NCI-H2227 treated with DMSO at 0.1 percent for 48 hours (cell line): ENCODE data around the gene GSTM1.
"Not testable (repeated sequence)": the region's sequence is repeated elsewhere in the genome, so short reads cannot be mapped to it uniquely, and the experiment has no call there.

ENCODE experiments used
- DNase-seq: peaks from one replicate; lab custom pipeline; 2025; lab: John Stamatoyannopoulos, UW

Gene GSTM1

DNA sequence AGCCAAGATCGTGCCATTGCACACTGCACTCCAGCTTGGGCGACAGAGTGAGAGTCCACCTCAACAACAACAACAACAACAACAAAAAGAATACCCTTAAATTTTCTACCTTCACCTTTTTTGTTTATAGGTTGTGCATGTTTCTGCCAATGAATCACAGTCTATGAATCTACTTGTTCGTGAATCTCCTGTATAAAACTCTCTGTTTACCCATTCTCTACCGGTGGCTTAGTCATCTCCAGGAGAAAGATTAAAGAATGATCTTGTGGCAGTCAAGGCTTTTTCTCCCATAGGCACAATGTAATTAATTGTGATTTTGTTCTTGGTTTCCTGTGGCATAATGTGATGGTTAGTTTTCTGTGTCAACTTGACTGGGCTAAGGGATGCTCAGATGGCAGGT is 10.2 kb downstream of the GSTM1 start:
- not testable (repeated sequence) for DNase-seq

DNA sequence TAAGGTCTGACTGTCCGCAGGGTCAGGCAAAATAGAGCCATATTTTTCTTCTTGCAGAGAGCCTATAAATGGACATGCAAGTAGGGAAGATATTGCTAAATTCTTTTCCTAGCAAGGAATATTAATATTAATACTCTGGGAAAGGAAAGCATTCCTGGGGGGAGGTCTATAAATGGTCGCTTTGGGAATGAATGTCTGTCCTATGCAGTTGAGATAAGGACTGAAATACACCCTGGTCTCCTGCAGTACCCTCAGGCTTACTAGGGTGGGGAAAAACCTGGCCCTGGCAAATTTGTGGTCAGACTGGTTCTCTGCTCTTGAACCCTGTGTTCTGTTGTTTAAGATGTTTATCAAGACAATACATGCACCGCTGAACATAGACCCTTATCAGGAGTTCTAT is 15.3 kb downstream of the GSTM1 start:
- not testable (repeated sequence) for DNase-seq

DNA sequence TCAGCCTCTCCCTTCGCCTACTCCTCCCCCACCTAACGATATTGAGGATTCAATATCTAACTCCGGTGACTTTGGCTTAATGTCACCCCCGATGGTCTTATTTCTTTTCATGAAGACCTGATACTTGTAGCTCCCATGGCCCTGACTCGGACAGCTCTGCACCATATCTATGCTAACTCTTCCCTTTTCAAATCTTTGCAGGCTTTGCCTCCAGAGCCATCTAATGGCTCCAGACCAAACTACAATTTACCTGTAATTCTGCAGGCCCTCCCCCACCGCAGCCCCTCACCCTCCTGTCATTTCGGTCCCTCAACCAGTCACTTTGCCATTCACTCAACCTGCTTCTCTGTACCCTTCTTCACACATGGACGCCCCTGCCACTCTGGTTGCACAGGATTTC is 16.6 kb downstream of the GSTM1 start:
- no peak for DNase-seq

DNA sequence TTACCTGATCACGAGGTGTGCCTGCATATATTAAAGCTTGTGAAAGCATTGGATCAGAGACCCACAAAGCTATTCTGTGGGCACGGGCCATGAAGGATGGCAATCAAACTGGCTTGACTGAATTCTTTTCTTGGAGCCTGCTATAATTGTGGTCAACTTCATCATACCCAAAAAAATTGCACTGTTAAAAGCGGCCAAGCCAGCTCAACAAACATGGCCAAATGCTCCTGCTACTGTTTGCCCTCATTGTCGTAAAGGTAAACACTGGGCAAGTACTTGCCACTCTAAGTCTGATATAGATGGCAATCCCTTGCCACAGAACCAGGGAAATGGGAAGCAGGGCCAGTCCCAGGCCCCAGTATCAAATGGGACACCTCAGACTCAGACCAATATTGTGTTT is 17.8 kb downstream of the GSTM1 start:
- DNase-seq, result no peak

DNA sequence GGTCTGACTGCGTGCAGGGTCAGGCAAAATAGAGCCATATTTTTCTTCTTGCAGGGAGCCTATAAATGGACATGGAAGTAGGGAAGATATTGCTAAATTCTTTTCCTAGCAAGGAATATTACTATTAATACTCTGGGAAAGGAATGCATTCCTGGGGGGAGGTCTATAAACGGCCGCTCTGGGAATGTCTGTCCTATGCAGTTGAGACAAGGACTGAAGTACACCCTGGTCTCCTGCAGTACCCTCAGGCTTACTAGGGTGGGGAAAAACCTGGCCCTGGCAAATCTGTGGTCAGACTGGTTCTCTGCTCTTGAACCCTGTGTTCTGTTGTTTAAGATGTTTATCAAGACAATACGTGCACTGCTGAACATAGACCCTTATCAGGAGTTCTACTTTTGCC is 21.3 kb downstream of the GSTM1 start:
- not testable (repeated sequence) for DNase-seq

DNA sequence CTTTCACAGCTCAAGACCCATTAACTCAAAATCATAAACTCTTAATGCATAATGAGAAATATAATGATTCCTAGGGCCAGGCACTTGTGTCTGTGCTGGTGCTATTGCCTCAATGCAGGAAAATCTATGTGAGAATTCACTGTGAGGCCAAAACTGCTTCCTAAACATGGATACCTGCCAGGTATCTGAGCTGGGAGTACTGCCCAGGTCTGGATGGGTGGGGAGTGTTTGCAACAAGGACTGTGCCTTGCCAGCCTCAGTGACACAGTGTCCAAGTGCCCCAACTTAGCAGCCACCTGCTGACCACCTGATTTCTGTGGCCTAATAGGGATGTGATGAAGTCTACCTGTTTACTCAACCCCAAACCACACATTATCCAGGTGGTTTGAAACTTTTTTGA is 22.2 kb downstream of the GSTM1 start:
- not testable (repeated sequence) for DNase-seq

DNA sequence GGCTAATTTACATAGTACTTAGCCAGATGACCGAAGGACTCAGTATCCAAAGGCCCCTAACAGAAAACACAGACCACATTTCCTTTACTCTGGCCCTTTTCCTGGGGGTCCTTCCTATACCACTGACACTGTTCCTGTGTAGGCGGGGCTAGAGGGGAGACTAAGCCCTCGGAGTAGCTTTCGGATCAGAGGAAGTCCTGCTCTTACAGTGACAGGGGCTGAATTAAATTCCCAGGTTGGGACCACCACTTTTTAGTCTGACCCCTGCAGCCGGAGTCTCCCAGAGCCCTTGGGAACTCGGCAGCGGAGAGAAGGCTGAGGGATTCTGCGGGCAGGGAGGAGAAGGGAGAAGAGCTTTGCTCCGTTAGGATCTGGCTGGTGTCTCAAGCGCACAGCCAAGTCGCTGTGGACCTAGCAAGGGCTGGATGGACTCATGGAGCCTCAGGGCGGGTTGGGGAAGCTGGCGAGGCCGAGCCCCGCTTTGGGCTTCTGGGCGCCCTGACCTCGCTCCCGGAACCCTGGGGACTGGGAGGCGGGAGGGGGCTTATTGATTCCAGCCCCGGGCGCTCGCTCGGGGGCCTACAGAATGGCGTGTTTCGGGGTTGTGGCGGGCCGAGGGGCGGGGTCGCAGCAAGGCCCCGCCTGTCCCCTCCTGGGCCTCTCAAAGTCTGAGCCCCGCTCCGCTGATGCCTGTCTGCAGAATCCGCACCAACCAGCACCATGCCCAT is 24.1 kb downstream of the GSTM1 start, which contains the start of gene GSTM5:
TSS of gene GSTM5 (plus strand) at position 659 of the 728 bp plus-strand sequence. CDS start at position 721, 62 bp downstream.
- not testable (repeated sequence) for DNase-seq

DNA sequence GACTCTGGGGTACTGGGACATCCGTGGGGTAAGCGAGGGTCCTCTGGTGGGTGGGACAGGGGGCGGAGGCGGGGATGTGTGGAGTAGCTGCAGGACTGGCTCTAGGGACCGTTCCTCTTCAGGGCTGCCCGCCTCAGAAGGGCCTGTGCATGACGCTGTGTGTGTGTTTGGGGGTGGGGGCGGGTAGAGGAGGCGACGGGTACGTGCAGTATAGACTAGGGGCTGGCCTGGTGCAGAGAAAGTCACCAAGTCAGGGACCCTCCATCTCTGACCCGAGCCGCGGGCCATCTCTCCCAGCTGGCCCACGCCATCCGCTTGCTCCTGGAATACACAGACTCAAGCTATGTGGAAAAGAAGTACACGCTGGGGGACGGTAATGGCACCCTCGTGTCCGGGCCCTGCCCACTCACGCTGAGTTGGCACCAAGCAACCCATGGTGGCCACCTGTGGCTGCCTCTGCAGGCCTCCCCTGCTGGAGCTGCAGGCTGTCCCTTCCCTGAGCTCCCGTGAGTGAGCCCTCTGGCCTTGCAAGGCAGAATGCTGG is 24.8 kb downstream of the GSTM1 start:
- no peak for DNase-seq

DNA sequence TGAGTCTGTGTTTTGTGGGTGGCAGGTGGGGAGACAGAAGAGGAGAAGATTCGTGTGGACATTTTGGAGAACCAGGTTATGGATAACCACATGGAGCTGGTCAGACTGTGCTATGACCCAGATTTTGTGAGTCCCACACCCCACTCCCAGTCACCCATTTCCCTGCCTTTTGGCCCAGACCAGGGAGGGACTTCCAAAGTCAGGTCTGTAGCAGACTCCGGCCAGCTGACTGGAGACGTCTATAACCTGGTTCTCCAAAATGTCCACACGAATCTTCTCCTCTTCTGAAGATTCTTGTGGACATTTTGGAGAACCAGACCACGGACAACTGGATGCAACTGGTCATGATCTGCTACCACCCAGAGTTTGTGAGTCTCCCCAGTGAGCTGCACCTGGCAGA is 26.0 kb downstream of the GSTM1 start:
- DNase-seq, result no peak

DNA sequence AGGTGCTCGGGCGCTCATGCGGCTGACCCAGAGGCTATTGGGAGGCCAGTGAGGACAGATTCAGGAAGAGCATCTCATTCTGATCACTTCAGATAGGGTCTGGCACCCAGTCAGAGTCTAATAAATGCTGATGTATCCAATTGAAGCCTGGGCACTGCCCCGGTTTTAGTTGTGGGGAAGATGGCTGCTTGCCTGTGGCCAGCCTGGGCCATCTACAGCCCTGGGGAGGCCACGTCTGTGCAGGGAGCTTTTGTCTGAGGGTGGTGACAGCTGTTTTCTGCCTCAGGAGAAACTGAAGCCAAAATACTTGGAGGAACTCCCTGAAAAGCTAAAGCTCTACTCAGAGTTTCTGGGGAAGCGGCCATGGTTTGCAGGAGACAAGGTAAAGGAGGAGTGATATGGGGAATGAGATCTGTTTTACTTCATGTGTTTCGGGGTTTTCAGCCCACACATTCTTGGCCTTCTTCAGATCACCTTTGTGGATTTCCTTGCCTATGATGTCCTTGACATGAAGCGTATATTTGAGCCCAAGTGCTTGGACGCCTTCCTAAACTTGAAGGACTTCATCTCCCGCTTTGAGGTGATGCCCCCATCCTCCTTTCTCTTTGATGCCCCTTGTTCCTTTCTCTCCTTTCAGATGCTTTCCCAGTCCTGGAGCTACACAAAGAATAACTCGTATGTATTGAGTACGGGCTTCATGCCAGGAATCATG is 27.2 kb downstream of the GSTM1 start:
- no peak for DNase-seq

DNA sequence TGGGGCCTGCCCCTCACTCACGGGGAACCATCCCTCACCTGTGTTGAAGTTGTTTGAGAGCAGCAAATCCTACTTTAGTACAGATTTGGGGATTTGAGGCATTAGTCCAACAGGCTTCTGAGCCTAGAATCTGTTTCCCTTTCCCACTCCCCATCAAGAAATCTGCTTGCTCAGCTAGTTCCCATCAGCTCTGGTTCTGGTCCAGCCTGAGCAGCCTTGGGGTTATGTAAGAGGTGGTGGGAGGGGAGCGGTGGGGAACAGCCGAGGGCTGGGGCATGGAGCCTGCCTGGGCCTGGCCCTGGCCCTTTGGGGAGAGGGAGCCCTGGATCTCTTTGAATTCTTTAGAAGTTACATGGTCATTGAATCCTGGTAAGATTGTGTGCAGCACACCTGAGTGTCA is 28.5 kb downstream of the GSTM1 start:
- DNase-seq, result no peak

DNA sequence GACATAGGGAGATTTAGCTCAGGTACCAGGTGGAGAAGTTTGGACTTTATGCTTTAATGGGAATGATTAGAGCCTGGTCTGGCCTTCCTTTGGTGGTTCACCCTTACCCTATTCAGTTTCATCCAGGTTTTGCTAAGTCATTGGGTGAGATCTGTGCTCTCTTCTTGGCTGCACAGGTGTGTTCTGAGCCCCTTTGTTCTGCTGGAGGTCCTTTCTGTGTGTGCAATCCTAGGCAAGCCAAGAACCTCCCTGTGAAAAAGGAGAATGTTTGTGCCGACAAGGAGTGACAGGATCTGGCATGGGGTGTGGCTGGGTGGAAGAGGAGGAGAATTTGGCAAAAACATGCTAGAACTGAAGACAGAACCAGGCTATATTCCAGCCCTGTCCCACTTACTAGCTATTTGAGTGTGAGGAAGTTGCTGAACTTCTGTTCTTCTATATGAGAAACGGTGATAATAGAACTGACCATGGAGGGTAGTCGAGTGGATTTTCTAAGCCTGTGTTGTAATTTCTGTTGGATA is 29.0 kb downstream of the GSTM1 start:
- DNase-seq, result no peak

DNA sequence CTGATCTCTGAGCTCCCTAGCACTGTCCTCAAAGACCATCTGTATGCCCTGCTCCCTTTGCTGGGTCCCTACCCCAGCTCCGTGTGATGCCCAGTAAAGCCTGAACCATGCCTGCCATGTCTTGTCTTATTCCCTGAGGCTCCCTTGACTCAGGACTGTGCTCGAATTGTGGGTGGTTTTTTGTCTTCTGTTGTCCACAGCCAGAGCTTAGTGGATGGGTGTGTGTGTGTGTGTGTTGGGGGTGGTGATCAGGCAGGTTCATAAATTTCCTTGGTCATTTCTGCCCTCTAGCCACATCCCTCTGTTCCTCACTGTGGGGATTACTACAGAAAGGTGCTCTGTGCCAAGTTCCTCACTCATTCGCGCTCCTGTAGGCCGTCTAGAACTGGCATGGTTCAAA is 30.1 kb downstream of the GSTM1 start:
- no peak for DNase-seq

DNA sequence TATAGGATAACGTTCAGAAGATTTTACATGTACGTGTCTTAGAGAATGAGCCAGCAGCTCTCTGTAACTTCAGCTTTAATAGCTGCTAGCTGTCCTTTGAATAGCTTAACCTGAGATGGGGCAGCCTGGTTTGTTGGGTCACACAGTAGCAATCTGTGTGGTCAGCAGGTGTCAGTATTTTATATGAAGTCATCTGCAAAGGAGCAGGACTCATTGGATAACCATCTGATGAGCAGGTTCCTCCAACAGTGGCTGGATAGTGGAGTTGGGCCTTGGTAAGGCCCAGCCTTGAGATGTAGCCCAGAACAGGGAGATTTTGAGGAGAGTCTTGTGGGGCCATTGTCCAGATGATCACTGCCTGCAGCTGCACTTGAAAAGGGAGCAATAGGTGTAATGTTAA is 30.9 kb downstream of the GSTM1 start:
- DNase-seq, result no peak

DNA sequence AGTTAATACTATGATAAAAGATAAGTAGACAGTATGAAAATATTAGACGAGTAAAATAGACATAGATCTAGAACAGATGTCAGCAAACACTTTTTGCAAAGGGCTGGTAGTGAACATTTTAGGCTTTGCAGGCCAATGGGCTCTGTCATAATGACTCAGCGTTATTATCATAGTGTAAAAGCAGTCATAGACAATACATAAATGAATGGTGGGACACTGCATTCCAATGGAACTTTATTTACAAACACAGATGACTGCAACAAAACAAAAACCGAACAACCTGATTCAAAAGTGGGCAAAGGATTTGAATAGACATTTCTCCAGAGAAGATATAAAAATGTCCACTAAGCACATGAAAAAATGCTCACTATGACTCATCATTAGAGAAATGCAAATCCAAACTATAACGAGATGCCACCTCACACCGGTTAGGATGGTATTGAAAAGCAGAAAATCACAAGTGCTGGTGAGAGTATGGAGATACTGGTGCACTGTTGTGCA is 31.8 kb downstream of the GSTM1 start:
- DNase-seq, result no peak

DNA sequence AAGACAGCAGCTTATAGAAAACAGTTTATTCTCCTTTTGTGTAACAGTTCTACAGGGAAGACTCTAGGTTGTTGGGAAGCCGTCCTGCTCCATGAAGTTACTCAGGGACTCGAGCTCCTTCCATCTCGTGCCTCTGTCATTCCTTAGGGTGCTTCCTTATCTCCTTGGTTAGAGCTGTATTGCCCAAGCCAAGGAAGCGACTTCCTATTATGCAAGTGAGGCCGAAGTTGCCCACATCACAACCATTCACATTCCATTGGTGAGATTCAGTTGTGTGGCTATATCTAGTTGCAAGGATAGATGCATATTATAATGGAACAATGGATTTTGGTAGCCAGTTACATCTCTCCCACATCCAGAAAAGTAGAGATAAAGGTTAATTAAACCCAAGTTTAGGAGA is 33.4 kb downstream of the GSTM1 start:
- no peak for DNase-seq

DNA sequence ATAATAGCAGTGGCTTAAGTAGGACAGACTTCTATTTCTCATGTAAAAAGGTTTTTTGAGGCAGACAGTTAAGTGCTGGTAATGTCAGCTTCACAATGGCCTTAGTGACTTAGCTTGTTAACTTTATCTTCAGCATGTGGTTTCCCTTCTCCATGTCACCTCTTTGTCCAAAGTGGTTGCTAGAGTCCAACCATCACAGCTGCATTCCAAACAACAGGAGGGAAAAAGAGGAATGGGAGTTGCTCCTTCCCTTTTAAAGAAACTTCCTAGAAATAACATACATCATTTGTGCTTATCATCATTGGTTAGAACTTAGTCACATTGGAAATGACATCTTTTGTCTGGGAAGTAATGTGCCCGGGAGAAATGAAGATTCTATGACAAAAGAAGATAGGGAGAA is 34.4 kb downstream of the GSTM1 start:
- DNase-seq, result no peak

DNA sequence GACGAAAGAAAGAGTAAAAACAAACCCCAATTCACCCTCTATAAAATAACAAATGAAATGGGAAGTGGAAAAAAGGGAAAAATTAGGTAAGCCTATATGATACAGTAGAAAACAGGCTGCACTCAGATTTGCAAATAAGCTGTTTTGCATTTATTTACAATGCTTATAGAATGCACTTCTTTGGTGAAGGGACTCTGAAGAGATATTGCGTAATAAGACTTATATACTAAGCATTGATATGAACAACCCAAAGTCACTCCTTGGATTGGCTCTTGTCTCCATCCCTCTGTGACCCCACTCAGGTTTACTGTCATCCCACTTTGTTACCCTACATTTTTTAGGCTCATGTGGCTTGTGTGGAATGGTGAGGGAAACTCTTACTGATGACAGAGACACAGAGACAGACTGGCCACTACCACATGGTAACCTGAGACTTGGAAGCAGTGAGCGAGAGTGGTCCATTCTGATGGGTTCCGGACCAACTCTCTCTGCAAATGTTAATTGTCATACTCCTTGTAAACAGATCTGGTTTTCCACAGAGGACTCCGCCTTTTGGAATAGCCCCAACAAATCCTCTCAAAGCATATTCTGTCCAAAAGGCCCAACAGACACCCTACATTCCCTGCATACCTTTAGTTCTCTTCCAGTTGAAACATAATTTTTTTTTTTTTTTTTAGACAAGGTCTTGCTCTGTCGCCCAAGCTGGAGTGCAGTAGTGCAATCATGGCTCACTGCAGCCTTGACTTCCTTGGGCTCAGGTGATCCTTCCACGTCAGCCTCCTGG is 35.5 kb downstream of the GSTM1 start:
- DNase-seq, result no peak

DNA sequence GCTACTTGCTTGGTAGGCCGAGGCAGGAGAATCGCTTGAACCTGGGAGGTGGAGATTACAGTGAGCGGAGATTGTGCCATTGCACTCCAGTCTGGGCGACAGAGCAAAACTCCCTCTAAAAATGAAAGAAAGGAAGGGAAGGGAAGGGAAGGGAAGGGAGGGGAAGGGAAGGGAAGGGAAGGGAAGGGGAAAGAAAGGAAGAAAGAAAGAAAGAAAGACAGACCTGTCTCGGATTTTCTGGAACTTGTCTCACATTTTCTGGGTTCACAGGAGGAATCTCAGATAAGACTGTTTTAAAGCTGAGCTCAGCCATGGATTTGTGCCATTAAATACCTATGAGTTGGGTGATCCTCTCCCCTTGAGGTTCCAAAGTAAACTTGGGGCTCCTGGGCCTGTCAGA is 37.3 kb downstream of the GSTM1 start:
- no peak for DNase-seq

DNA sequence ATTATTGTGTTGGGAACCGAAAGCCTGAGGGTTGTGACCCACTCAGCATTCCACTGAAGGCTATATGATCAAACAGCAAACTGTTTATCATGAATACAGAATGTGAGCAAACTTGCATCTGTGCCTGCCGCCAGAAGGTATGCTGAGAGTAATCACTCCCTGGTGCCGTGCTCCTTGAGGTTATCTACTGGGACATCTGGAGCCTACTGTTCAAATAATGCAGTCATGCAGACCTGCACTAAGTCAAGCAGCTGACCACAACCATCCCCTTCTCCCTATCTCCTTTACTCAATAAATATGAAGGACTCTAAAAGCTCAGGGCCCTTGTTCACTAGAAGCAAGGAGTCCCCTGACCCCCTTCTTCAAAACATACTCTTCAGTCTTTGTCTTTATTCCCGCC is 37.9 kb downstream of the GSTM1 start:
- DNase-seq, result no peak

DNA sequence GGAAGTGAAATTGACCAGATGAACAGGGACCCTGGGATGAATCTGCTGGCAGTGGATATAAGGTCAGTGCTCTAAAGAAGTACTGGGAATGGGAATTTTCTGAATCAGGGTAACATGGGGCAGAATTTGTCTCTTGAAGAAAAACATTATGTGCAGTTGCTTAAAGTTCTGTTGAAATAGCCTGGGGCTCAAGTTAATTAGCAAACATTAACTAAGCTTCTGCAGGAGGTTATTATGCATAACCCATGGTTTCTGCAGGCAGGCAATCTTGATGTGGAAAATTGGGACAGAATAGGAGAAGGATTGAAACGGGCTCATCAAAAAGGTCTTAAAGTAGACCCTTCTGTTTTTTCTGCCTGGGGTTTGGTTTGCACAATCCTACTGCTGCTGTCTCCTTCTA is 38.4 kb downstream of the GSTM1 start:
- no peak for DNase-seq

DNA sequence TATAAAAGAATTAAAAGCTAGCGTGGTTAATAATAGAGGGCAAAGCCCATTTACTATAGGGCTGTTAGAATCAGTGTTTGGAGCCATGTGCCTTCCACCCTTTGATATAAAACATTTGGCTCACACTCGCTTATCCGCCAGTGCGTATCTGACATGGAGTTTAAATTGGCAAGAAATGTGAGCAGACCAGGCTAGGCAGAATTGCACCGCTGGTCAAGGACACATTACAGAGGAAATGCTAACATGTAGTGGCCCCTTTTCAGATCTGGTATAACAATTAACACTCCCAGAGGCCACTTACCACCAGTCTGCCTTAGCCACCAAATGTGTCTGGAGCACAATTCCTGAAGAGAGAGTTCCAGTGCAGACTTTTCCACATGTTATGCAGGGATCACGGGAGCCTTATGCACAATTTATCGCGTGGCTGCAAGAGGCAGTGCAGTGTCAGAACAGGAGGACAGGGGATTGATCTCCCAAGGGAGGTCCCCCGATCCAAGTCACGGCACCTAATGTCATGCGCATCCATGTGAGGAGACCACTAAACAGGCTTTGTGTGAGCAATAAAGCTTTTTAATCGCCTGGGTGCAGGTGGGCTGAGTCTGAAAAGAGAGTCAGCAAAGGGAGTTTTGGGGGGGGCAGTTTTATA is 39.2 kb downstream of the GSTM1 start:
- no peak for DNase-seq
